Renal cortical epithelial cell (primary cell): Measurements from ENCODE around the gene OXA1L. TPM values are rescaled to one million over a fixed set of nuclear protein-coding genes. Genes with fewer than 3 reads are reported as not detected.
"Not testable (repeated sequence)": the region's sequence is repeated elsewhere in the genome, so short reads cannot be mapped to it uniquely, and the experiment has no call there.

Source experiments
- DNase-seq: peaks from one replicate; pipeline ENCODE4 v3.0.0-alpha.2; 2011; ENCODE audit warnings: low read depth
- total RNA-seq: library from RNA; depleted of rRNA; stranded (reverse); fragments of >200 nt; gene quantifications from 2 replicates; pipeline ENCODE4 v1.2.3, GENCODE V29; 2014

OXA1L gene
- total RNA-seq, 1 donor from 2014 or later: 42.4 TPM

DNA sequence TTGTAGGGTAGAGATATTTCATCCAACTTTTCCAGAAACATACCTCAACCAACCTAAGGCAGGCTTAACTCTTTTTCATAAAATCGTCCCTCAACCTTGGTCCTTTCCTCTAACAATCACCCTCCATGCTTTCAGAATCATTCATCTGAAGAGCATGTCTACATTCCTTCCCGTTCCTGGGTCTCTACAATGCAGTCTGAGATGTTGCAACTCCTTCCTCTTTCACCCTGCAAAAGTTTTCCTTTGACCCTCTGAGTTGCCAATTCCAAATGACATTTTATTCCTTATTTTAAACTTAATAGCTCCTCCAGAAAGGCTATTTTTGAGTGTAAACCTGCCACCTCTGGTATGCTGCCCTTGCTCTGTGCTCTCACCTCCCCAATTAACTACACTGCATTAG lies 32.0 kb downstream of the OXA1L start:
- peak; percentile 78 for DNase-seq

DNA sequence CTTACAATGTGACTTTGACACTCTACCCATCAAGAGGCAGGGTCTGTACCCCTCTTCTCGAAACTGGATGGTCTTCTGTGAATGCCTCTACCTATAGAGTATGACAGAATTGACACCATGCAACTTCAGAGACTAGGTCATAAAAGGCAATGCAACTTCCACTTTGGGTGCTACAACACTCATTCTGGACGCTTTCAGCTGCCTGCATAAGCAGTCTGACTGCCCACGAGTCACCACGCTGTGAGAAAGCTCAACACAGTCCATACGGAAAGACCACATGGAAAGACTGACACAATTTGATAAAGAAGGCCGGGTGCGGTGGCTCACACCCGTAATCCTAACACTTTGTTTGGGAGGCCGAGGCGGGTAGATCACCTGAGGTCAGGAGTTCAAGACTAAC lies 33.9 kb downstream of the OXA1L start:
- DNase-seq: no peak

DNA sequence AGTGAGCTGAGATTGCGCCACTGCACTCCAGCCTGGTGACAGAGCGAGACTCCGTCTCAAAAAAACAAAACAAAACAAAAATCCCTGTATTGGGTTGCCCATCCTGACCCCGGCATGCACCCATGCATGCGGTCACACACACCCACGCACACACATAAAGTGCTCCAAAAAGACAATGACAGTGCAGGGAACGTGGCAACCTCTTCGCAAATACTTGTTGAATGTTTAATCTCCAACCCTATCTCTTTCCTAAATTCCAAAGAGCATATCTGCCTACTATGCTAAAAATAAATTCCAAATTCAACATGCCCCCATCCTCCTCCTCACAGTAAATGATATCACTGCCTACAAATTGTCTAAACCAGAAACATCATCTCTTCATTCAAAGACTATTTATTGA lies 35.2 kb downstream of the OXA1L start:
- DNase-seq: no peak

DNA sequence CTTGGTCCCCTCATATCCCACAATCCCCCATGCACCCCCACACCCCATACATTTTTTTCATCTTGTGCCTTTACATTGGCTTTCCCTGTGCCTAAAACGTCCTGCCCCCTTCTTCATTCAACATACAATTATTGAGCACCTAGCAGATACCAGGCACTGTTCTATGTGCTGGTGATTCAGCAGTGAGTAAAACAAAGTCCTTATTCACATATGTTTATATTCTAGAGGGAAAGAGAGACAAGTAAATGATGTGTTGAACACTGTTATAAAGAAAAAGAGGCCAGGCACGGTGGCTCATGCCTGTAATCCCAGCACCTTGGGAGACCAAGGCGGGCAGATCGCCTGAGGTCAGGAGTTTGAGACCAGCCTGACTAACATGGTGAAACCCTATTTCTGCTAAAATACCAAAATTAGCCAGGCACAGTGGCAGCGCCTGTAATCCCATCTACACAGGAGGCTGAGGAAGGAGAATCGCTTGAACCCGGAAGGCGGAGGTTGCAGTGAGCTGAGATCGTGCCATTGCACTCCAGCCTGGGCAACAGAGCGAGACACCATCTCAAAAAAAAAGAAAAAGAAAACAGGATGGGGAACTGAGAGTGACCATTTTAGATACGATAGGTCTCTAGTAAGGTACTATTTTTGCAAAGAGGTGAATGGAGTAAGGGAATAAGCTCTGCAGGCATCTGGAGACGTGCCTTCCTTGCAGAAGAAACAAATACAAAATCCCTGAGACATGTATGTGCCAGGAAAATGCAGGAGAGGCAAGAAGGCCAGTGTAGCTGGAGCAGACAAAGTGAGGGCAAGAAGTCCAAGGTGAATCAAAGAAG lies 36.6 kb downstream of the OXA1L start:
- DNase-seq: no peak

DNA sequence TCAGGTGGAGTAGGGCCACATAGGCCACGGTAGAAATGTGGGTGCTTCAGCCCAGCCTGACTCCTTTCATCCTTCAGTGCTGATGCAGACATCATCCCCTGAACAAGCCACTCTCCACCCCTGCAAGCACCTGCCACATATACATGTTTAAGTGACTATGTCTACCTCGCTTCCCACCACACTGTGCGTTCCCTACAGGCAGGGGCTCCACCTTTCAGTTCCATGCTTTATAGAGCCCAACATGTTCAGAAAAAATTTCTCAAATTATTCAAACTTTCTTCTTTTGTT lies 37.1 kb downstream of the OXA1L start:
- DNase-seq: no peak

DNA sequence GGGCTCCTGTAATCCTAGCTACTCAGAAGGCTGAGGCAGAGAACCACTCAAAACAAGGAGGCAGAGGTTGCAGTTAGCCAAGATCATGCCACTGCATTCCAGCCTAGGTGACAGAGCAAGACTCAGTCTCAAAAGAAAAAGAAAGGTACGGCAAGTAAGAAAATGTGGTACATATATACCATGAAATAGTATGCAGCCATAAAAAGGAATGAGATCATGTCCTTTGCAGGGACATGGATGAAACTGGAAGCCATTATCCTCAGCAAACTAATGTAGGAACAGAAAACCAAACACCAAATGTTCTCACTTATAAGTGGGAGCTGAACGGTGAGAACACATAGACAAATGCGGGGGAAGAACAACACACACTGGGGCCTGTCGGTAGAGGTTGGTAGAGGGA lies 38.7 kb downstream of the OXA1L start:
- DNase-seq: not testable (repeated sequence)

DNA sequence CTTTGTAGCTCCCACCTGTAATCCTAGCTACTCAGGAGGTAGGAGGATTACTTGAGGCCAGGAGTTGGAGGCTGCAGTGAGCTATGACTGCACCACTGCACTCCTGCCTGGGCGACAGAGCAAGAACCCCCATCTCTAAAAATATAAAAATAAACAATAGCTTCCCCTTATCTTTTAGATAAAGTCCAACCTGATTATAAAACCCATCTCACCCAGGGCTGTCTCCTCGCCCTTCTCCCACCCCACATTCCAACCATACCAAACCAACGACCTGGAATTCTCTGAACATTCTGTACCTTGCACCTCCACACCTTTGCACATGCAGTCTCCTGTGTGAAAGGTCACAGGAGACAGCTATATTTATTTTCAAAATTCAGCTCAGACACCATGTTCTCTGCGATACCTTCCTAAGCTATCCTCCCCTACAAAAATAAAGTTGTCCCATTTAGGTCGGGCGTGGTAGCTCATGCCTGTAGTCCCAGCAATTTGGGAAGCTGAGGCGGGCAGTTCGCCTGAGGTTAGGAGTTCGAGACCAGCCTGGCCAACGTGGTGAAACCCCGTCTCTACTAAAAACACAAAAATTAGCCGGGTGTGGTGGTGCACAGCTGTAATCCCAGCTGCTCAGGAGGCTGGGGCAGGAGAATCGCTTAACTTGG lies 41.1 kb downstream of the OXA1L start:
- DNase-seq: no peak

DNA sequence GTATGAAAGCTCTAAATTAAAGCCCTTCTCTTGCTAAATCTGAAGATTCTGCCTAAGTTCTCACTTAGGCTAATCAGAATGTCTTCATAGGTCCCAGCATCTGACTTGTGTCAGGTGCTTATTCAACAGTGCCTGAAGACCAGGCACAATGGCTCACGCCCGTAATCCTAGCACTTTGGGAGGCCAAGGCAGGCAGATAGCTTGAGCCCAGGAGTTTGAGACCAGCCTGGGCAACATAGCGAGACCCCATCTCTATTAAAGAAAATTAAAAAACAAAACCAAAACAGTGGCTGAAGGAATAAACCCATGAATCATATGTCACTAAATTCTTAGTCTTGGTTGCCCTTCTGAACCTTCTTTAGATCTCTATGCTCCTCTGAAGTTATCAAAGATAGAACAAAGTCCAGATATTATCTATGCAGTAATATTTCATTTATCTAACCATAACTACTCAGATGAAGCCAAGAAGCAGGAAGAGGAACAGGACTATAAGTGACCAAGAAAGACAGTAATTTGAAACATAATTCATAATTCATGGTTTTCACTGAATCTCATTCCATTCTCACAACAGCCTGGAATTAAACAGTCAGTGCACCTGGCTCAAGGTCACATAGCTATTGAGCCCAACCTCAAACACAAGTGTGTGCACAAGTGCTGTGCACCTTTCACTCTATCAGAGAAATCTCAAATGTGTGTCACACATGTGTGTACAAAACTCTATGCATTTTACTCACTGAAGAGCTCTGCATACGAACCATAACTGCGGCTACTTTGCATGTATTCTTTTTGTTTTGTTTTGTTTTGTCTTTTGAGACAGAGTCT lies 42.1 kb downstream of the OXA1L start:
- DNase-seq: no peak

DNA sequence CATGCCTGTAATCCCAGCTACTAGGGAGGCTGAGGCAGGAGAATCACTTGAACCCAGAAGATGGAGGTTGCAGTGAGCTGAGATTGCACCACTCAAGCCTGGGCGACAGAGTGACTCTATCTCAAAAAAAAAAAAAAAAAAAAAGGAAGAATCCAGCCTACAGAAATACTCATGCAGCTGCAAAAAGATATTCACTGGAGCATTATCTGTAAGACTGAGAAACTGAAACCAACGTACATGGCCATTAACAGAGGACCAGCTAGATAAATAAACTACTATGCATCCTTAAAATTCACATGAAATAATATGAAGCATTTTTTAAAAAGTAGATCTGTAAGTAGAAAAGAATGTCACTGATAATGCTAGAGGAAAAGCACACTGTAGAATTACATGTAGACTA lies 45.2 kb downstream of the OXA1L start:
- no peak for DNase-seq

DNA sequence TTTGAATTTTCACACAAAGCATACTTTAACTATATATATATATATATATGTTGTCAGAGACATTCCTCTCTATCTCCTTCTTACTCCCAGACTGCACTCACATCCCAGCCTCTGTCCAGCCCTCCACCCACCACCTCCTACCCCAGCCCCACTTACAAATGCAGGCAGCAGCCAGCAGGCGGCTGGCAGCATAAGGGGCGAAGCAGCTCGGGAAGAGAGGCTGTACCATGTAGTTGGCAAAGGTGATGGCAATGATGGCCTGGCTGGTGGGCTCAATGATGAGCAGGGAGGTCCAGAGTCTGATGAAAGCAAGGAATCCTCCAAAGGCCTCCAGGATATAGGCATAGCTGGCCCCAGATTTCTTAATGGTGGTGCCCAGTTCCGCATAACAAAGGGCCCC lies 46.3 kb downstream of the OXA1L start:
- no peak for DNase-seq

DNA sequence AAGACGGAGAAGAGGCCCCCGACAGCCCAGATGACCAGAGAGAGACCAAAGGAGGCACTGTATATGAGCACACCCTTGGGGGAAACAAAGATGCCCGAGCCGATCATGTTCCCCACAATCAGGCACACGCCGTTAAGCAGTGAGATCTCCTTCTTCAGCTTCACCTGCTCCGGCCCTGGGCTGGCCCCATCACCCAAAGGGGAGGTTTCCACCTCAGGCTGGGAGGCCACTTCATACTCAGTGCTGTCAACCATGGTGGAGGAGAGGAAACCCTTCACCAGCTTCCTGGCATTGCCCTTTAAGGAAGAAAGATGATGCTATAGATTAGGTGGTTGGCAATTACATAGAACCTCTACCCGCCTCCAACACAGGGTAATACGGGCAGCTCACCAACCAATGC lies 46.7 kb downstream of the OXA1L start:
- DNase-seq: no peak

DNA sequence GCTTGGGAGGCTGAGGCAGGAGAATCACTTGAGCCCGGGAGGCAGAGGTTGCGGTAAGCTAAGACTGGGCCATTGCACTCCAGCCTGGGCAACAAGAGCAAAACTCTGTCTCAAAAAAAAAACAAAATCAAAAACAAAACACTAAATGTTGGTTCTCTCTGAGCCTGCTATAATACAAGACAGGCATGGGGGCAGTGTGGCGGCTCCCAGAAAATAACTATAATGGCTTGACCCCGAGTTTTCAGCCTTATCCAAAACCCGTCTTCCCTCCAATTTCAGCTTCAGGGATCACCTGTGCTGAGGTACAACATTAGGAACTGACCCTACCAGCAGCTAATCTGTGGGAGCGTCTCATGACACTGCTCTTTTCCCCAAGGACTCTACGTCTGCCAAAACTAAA lies 47.9 kb downstream of the OXA1L start:
- no peak for DNase-seq

DNA sequence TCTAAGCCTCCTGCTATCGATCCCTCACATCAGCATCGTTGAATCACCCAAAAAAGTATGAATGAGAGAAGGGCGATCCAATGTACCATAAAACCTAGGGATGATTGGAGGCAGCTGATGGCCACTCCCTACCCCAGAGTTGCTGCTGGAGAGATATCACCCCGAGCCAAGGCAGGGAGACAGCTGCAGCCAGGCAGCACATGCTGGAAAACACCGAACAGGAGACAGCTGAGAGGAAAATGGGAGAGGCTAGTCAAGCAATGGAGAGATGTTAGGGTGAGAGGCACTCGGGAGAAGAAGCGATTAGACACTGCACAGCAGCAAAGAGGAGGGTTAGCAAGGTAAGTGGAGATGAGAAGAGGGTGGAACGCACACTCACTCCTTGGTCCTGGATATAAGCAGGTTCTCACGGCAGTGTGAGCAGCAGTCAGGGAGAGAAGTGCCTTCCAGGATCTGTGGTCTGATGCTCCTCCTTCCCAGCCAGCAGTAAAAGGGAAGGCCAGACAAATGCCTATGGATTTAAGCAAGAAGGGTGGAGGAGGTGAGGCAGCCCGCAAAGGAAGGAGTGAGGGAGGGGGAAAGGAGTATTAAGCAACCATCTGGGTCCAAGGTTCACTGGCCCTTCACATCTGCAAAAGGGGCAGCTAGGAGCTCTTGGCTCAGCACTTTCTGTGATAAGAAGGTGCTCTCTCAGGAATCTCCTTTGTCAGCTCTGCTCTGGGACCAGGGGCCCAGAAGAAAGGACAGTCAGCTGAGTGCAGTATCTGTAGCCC lies 48.6 kb downstream of the OXA1L start, which contains the start of gene SLC7A7:
TSS of gene SLC7A7 (minus strand) at position 495 of the 773 bp plus-strand sequence. CDS start 2,037 bp downstream, outside the sequence.
- DNase-seq: peak; percentile 72

DNA sequence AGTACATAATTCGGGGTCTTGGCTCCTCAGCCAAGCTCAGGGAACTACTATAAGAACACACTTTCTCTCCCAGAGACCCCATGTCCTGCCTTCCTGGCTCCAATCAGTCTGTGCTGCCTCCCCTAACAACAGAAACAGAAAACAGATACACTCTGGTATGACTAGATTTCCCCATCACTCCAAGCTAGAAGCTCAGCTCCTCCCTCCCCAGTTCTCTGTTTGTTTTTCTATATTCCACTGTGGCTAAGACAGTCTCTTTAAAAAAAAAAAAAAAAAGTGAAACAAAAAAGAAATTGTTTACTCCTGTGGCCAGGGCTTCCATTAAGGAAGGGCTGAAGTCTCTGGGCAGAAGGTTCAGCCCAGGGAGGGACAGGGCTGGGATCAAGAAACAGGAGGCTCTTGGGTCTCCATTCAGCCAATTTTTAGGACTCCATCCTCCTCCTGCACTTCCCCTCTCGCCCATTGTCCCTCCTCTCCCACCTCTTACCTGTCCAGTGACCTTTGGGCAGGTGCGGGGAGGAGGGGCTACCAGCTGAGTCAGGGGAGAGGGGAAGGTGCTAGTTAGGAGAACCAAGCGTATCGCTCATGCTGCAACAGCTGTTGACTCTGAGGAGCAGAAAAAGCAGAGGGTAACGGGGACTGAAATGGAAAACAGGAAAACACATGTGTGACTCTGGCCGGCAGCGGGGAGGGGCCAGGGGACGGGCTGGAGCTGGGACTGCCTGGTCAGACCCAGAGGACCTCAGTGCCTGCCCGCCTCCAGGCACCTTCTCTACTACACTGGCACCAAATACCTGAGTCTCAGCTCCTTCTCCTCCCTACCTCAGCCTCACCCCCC lies 52.9 kb downstream of the OXA1L start:
- peak; percentile 75 for DNase-seq

DNA sequence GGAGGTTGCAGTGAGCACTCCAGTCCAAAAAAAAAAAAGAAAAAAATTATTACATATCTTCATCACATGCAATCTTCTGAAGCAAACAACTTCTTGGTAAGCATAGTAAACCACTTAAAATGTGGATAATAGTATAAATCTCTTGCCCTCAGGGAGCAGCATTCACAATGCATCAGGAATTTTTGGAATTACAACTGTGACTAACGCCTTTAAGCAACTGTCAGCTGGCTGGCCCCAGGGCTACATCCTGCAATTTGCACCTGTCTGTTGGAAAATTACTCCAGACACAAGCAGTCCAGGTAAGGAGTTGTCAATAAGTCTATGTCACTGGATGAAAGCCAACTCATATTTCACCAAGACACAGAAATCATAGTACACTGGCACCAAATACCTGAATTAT lies 54.2 kb downstream of the OXA1L start:
- DNase-seq: peak; percentile 56

DNA sequence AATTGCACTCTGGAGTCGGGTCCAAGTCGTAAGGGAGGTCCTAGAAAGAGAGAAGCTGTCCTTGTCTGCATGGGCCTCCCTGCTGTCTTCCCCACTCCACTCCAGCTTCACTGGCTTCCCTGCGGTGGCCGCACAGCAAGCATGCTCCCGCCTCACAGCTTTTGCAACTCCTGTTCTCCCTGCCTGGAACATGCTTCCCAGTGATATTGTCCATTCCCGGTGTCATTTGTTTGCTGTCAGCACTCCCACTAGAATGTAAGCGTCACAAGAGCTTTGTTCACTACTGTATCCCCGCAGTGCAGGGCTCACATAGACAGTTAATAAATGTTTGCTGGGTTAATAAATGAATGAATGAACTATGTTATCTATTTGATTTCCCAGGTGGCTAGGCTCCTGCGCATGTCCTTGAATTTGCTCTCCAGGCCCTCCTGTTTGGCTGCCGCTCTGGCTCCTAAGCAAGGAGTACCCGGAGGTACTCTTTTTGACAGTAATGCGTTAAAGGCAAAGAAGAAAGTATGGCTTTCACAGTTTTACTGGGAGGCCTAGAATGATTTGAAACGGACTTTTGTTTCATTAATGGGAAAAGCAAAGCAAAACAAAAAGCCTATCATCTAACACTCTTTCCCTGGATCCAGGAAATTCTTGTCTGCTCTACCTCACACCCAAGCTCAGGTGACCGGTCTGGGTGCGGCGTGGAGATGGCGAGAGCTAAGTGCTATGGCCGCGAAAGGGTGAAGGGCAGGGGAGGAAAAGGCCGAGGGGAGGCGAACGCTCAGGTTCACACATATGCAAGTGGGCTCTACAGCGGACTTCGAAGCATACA lies 54.9 kb downstream of the OXA1L start:
- DNase-seq: peak; percentile 81

DNA sequence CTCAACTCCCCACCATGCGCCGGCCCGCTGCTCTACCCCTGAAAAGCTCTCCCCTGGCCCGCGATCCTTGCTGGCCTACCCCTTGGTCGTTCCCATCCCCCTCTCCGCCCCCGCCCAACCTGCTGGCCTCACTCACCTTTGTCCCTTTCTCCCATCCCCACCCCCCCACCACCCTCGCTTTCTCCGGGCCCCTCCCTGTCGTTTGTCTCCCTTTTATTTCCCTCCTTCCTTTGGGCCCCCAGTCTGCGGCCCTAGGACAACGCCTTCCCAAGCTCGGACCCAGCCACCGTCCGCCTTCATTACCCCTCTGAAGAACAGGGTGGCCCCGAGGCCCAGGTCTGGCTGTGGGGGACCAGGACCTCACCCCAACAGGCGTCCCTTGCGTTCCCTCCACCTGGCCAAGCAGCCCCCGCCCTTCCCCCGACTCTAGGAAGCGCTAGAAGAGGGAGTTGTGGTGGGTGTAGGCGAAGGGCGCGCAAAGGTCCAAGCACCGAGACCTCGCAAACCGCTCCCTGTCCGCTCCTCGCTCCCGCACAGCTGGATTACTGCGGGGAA lies 55.6 kb downstream of the OXA1L start:
- no peak for DNase-seq
